HG03097 (cell line): Measurements from ENCODE around the gene IDS.
"Not testable (repeated sequence)": the region's sequence is repeated elsewhere in the genome, so short reads cannot be mapped to it uniquely, and the experiment has no call there.

Experiments
- ATAC-seq: cut with Tn5 transposase; IDR thresholded peaks from one replicate; pipeline ENCODE4 v1.9.1; 2021; ENCODE audit not compliant: unreplicated experiment, low FRiP score

IDS gene

GRCh38 chrX:149502923-149503322 is 2.2 kb downstream of the IDS start:
- not testable (repeated sequence) for ATAC-seq

GRCh38 chrX:149499766-149500165 is 5.3 kb downstream of the IDS start:
- ATAC-seq: no peak

- ATAC-seq: no peak
Measured at GRCh38 chrX:149498767-149499166, 6.3 kb downstream of the IDS start.

- ATAC-seq: no peak
Measured at GRCh38 chrX:149497626-149498025, 7.5 kb downstream of the IDS start.

GRCh38 chrX:149497054-149497453 is 8.1 kb downstream of the IDS start:
- no peak for ATAC-seq

GRCh38 chrX:149495573-149496071 is 9.5 kb downstream of the IDS start:
- ATAC-seq: no peak

- ATAC-seq: no peak
Measured at GRCh38 chrX:149494844-149495565, 10.1 kb downstream of the IDS start.

GRCh38 chrX:149493567-149494562 is 11.2 kb downstream of the IDS start:
- ATAC-seq: no peak

GRCh38 chrX:149491812-149492211 is 13.3 kb downstream of the IDS start:
- ATAC-seq: no peak

GRCh38 chrX:149490100-149490499 is 15.0 kb downstream of the IDS start:
- no peak for ATAC-seq

GRCh38 chrX:149488411-149489052 is 16.6 kb downstream of the IDS start:
- not testable (repeated sequence) for ATAC-seq

GRCh38 chrX:149488008-149488407 is 17.1 kb downstream of the IDS start:
- ATAC-seq: not testable (repeated sequence)

GRCh38 chrX:149487292-149487691 is 17.8 kb downstream of the IDS start:
- ATAC-seq: no peak

- no peak for ATAC-seq
Measured at GRCh38 chrX:149476513-149476912, 28.6 kb downstream of the IDS start.

- no peak for ATAC-seq
Measured at GRCh38 chrX:149473966-149474365, 31.1 kb downstream of the IDS start.

GRCh38 chrX:149473092-149473491 is 32.0 kb downstream of the IDS start:
- ATAC-seq: no peak

GRCh38 chrX:149472625-149473024 is 32.5 kb downstream of the IDS start:
- no peak for ATAC-seq

GRCh38 chrX:149471397-149471796 is 33.7 kb downstream of the IDS start:
- no peak for ATAC-seq

- peak; percentile 97 for ATAC-seq
Measured at GRCh38 chrX:149470955-149471354, 34.2 kb downstream of the IDS start.

GRCh38 chrX:149469406-149469805 is 35.7 kb downstream of the IDS start:
- no peak for ATAC-seq

- no peak for ATAC-seq
Measured at GRCh38 chrX:149467920-149468319, 37.2 kb downstream of the IDS start.
